ENCODE data around the gene PYCR2. TPM values are rescaled to one million over a fixed set of nuclear protein-coding genes. Genes with fewer than 3 reads are reported as not detected.

PYCR2 gene
- 42.7 and 48.6 TPM in 2 replicates for total RNA-seq

GRCh38 chr1:225923692-225924555 lies at the start of gene PYCR2:
PYCR2 (minus strand) TSS chr1:225924250; CDS start chr1:225924110, 140 bp downstream.

DNA sequence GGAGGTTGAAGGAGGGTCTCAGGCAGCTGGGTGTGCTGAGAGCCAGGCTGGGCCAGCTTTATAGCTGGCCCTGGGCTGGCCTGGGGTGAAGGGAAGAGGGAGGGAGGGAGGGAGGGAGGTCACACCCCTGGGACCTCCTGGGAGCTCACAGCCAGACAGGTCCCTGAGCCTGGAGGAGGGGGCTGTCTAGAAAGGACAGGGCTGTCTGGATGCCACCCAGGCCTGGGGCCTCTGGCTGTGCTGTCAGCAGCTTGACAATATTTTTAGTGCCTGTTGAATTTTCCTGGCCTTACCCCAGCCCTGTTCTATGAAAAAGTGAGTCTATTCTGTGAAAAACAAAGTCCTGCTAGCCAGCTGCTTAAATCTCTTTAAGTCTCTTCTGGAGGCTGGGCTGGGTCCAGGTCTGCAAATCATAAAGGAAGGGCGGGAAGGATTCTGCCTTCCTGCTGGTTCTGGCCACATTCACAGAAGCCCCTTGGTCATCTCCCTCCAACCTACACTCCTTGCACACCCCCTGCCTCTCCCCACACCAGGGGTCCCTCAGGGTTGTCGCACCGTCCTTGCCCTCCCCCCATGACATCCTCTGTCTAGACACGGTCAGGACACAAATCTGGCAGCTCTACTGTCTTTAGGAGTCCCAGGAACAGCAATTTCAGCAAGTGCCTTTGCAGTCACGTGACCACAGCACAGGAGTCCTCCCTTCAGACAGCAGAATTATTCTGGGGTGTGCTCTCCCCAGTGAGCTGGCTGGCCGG lies 17.3 kb upstream of the PYCR2 start, which contains the start of gene LEFTY2:
Gene LEFTY2 (minus strand): TSS at position 34 of the 755 bp plus-strand sequence. CDS start 80 bp downstream, outside the sequence.

GRCh38 chr1:225888898-225889601 lies 35.0 kb downstream of the PYCR2 start, which contains the start of gene LEFTY1:
LEFTY1 (minus strand) TSS chr1:225889146; CDS start chr1:225889066, 80 bp downstream.

DNA sequence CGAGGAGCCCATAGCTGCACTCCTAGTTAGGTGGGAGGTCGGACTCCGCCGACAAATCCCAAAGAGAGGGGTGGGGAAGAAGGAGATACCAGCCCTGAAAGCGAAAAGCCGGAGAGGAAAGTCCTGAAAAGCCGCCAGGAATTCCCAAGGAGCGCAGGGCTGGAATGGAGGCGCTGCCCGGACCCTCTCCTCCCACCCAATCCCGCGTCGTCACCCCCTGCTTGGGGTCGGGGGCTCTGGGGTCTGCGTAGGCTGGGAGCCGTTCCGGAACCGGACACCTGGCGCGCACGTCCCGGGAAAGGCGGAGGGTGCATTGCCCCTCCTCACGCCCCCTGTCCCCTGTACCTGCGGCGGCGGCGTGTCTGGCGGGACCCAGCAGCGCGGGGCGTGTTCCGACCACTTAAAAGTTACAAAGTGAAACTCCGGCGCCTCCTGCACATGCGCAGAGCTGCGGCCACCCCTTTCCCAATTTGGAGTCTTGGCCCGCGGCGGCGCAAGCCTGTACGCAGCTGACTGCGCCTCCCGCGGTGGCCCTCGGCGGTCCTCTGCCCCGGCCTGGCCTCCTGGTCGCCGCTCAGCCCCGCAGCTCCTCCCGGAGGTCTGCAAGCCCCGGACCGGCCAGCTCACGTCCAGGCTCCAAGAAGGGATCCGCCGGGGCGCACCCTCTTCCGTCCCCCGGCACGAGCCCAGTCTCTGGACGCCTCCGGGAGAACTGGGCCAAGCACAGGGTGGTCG lies 41.9 kb downstream of the PYCR2 start, which contains the start of gene TMEM63A:
Gene TMEM63A (minus strand): TSS at position 422 of the 735 bp plus-strand sequence. CDS start 4,800 bp downstream, outside the sequence.

Other genes with a start within 250 kb of the PYCR2 start
- 330 and 369 TPM in 2 replicates for gene SRP9, start 146.4 kb downstream of the PYCR2 start, total RNA-seq
- gene EPHX1, start 114.1 kb downstream of the PYCR2 start, total RNA-seq, result 9.8 and 13.8 TPM in 2 replicates
- 4.2 and 8.5 TPM in 2 replicates for gene TMEM63A, start 41.9 kb downstream of the PYCR2 start, total RNA-seq
- not detected in 2 replicates for gene LEFTY1, start 35.1 kb downstream of the PYCR2 start, total RNA-seq
- under 0.01 TPM in 1 of 2 replicates, not detected in the other for gene LEFTY2, start 17.0 kb upstream of the PYCR2 start, total RNA-seq
- gene SDE2, start 75.1 kb upstream of the PYCR2 start, total RNA-seq, result 8.3 and 11.6 TPM in 2 replicates
- 245 and 254 TPM in 2 replicates for gene H3-3A, start 138.5 kb upstream of the PYCR2 start, total RNA-seq